ENCODE results near the gene STARD13.

- TF ChIP-seq CTCF (IDR thresholded peaks at IDR 0.05; ENCODE audit: low read depth, low read length, missing input control), result no peak
- no peak for TF ChIP-seq TAF1 (conservative IDR thresholded peaks at IDR 0.05)
- TF ChIP-seq JUND (IDR thresholded peaks at IDR 0.05), result no peak
- TF ChIP-seq HNF4A (conservative IDR thresholded peaks at IDR 0.05), result no peak
- TF ChIP-seq YY1 (IDR thresholded peaks at IDR 0.05), result no peak
- TF ChIP-seq ATF3 (IDR thresholded peaks at IDR 0.05), result no peak
- no peak for TF ChIP-seq SP1 (IDR thresholded peaks at IDR 0.05)
- no peak for TF ChIP-seq REST (IDR thresholded peaks at IDR 0.05)
Observed at GRCh38 chr13:33219926-33220325, 65.6 kb downstream of the STARD13 start.

Measured in liver (tissue), 3 donors.